HepG2 (cell line): ENCODE data around the gene BATF2. TPM values are rescaled to one million over a fixed set of nuclear protein-coding genes. Genes with fewer than 3 reads are reported as not detected.

Experiments used
- JUND ChIP-seq: sonication (generic); formaldehyde crosslinking; IDR thresholded peaks from 2 replicates; pipeline ENCODE4 v1.8.0; 2022; ENCODE audit warnings: mild to moderate bottlenecking, missing genetic modification reagents
- MLLT10 ChIP-seq: sonication (generic); formaldehyde crosslinking; IDR thresholded peaks from 2 replicates; pipeline ENCODE4 v1.4.0; 2020; ENCODE audit warnings: missing genetic modification reagents
- MTA1 ChIP-seq: sonication (generic); formaldehyde crosslinking; IDR thresholded peaks from 2 replicates; pipeline ENCODE4 v1.4.0; 2020; ENCODE audit warnings: missing genetic modification reagents, mild to moderate bottlenecking, borderline replicate concordance
- MYNN ChIP-seq: sonication (generic); formaldehyde crosslinking; IDR thresholded peaks from 2 replicates; pipeline ENCODE4 v1.4.0; 2020; ENCODE audit warnings: mild to moderate bottlenecking, low read depth, missing genetic modification reagents
- NRL ChIP-seq: sonication (generic); formaldehyde crosslinking; IDR thresholded peaks from 2 replicates; pipeline ENCODE4 v1.5.0; 2020; ENCODE audit warnings: missing genetic modification reagents, mild to moderate bottlenecking, moderate library complexity, borderline replicate concordance
- PAF1 ChIP-seq: IDR thresholded peaks from 2 replicates; pipeline ENCODE4 v1.6.1; 2016; ENCODE audit warnings: missing genetic modification reagents, missing compliant biosample characterization
- PAX8 ChIP-seq: sonication (generic); formaldehyde crosslinking; IDR thresholded peaks from 2 replicates; pipeline ENCODE4 v1.8.0; 2022; ENCODE audit warnings: mild to moderate bottlenecking, missing genetic modification reagents, borderline replicate concordance
- PHF21A ChIP-seq: sonication (generic); formaldehyde crosslinking; IDR thresholded peaks from 2 replicates; pipeline ENCODE4 v1.5.0; 2020; ENCODE audit warnings: mild to moderate bottlenecking, missing genetic modification reagents
- SIX1 ChIP-seq: sonication (generic); formaldehyde crosslinking; IDR thresholded peaks from 2 replicates; pipeline ENCODE4 v1.4.0; 2020; ENCODE audit warnings: missing genetic modification reagents, borderline replicate concordance
- TCF12 ChIP-seq, 2 experiments: fragments of 450-650 bp in 1 of 2; sonication (generic) in 1 of 2; formaldehyde crosslinking in 1 of 2; IDR thresholded peaks; 2 replicates each; pipeline versions ENCODE4 v1.6.1 to v1.8.0; 2017 to 2022; ENCODE audit warnings: antibody characterized with exemption in 1 of 2, mild to moderate bottlenecking in 1 of 2, missing genetic modification reagents in 1 of 2, moderate library complexity in 1 of 2
- THAP7 ChIP-seq: sonication (generic); formaldehyde crosslinking; IDR thresholded peaks from 2 replicates; pipeline ENCODE4 v1.8.1; 2023; ENCODE audit warnings: mild to moderate bottlenecking, missing genetic modification reagents
- ZBTB44 ChIP-seq: sonication (generic); formaldehyde crosslinking; IDR thresholded peaks from 2 replicates; pipeline ENCODE4 v1.4.0; 2020; ENCODE audit warnings: missing genetic modification reagents
- ZNF12 ChIP-seq: sonication (generic); formaldehyde crosslinking; IDR thresholded peaks from 2 replicates; pipeline ENCODE4 v1.5.0; 2020; ENCODE audit warnings: missing genetic modification reagents
- ZNF274 ChIP-seq: sonication (generic); formaldehyde crosslinking; IDR thresholded peaks from 2 replicates; pipeline ENCODE4 v1.5.1; 2020; ENCODE audit warnings: mild to moderate bottlenecking, missing genetic modification reagents
- ZNF337 ChIP-seq: sonication (generic); formaldehyde crosslinking; IDR thresholded peaks from 2 replicates; pipeline ENCODE4 v1.5.1; 2020; ENCODE audit warnings: missing genetic modification reagents, low read depth, mild to moderate bottlenecking, borderline replicate concordance
- ZNF430 ChIP-seq: sonication (generic); formaldehyde crosslinking; IDR thresholded peaks from 2 replicates; pipeline ENCODE4 v1.9.0; 2021; ENCODE audit warnings: mild to moderate bottlenecking, missing genetic modification reagents
- polyA plus RNA-seq, 8 experiments: library from polyadenylated mRNA; depleted of rRNA in 3 of 8; stranded (reverse) in 7 of 8; unstranded in 1 of 8; fragments of >200 nt; fragmentation: Illumina TruSeq in 4 of 8; extraction: Trizol in 4 of 8; gene quantifications; 2 replicates each; pipeline versions ENCODE4 v1.2.1 to v1.2.3, GENCODE V29; 2011 to 2016; ENCODE audit warnings: low read depth in 4 of 8, missing spikeins in 1 of 8, mixed read lengths in 1 of 8; ENCODE audit not compliant: insufficient read depth in 1 of 8
- total RNA-seq, 5 experiments: library from RNA; depleted of rRNA; stranded (reverse); fragments of >200 nt; fragmentation: Illumina TruSeq; extraction: Trizol; gene quantifications; 2 replicates each; pipeline ENCODE4 v1.2.3, GENCODE V29; 2016; ENCODE audit warnings: low read depth in 1 of 5
- TF ChIP-seq, protein P1 (sequence below): sonication (generic); formaldehyde crosslinking; IDR thresholded peaks from 2 replicates; pipeline ENCODE4 v1.5.0; 2020; ENCODE audit warnings: mild to moderate bottlenecking, low read depth, missing genetic modification reagents, borderline replicate concordance
- TF ChIP-seq, protein P2 (sequence below): sonication (generic); formaldehyde crosslinking; IDR thresholded peaks from 2 replicates; pipeline ENCODE4 v1.4.0; 2020; ENCODE audit warnings: missing genetic modification reagents, borderline replicate concordance
- TF ChIP-seq, protein P3 (sequence below): sonication (generic); formaldehyde crosslinking; IDR thresholded peaks from 2 replicates; pipeline ENCODE4 v1.4.0; 2020; ENCODE audit warnings: missing genetic modification reagents

Gene BATF2
- total and polyA plus RNA-seq, 2 of the 13 experiments (the other 11 are each of a cell fraction or from before 2014, with no cell fraction given): 2.8 to 3.9 TPM

GRCh38 chr11:65040847-65041622, 44.3 kb upstream of the BATF2 start, which contains the start of gene SAC3D1 (continued):
- no peak for TF ChIP-seq MYNN
- no peak for TF ChIP-seq SIX1 (CRISPR knock-in tag)
- peak; percentile 91; the same call in 1 of the 2 replicates for TF ChIP-seq PHF21A (CRISPR knock-in tag)
- TF ChIP-seq ZNF274: peak; percentile 22; the same call in 1 of the 2 replicates
- no peak for TF ChIP-seq JUND (CRISPR knock-in tag)
- no peak; the same call in 1 of the 2 replicates for TF ChIP-seq PAX8
- TF ChIP-seq, protein P1, sequence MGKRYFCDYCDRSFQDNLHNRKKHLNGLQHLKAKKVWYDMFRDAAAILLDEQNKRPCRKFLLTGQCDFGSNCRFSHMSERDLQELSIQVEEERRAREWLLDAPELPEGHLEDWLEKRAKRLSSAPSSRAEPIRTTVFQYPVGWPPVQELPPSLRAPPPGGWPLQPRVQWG (CRISPR knock-in tag): no peak
- no peak for TF ChIP-seq ZNF12
- TF ChIP-seq THAP7 (CRISPR knock-in tag): 0 out of 2 replicates have a peak, but pooled peaks have one; percentile 67
- TF ChIP-seq ZNF337 (CRISPR knock-in tag): no peak
- TF ChIP-seq ZNF430 (CRISPR knock-in tag): peak; percentile 38; the same call in 1 of the 2 replicates
- TF ChIP-seq MTA1 (CRISPR knock-in tag): 0 out of 2 replicates have a peak, but pooled peaks have one; percentile 32
- TF ChIP-seq MLLT10 (CRISPR knock-in tag): no peak
- no peak; the same call in 1 of the 2 replicates for TF ChIP-seq NRL (CRISPR knock-in tag)
- TF ChIP-seq TCF12 (IDR thresholded peaks at IDR 0.05): no peak
- TF ChIP-seq TCF12 (CRISPR knock-in tag; IDR thresholded peaks at IDR 0.05): no peak
- TF ChIP-seq ZBTB44 (CRISPR knock-in tag): 0 out of 2 replicates have a peak, but pooled peaks have one; percentile 27
- TF ChIP-seq, protein P2, sequence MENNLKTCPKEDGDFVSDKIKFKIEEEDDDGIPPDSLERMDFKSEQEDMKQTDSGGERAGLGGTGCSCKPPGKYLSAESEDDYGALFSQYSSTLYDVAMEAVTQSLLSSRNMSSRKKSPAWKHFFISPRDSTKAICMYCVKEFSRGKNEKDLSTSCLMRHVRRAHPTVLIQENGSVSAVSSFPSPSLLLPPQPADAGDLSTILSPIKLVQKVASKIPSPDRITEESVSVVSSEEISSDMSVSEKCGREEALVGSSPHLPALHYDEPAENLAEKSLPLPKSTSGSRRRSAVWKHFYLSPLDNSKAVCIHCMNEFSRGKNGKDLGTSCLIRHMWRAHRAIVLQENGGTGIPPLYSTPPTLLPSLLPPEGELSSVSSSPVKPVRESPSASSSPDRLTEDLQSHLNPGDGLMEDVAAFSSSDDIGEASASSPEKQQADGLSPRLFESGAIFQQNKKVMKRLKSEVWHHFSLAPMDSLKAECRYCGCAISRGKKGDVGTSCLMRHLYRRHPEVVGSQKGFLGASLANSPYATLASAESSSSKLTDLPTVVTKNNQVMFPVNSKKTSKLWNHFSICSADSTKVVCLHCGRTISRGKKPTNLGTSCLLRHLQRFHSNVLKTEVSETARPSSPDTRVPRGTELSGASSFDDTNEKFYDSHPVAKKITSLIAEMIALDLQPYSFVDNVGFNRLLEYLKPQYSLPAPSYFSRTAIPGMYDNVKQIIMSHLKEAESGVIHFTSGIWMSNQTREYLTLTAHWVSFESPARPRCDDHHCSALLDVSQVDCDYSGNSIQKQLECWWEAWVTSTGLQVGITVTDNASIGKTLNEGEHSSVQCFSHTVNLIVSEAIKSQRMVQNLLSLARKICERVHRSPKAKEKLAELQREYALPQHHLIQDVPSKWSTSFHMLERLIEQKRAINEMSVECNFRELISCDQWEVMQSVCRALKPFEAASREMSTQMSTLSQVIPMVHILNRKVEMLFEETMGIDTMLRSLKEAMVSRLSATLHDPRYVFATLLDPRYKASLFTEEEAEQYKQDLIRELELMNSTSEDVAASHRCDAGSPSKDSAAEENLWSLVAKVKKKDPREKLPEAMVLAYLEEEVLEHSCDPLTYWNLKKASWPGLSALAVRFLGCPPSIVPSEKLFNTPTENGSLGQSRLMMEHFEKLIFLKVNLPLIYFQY (CRISPR knock-in tag): peak; percentile 29; the same call in 1 of the 2 replicates
- TF ChIP-seq, protein P3, sequence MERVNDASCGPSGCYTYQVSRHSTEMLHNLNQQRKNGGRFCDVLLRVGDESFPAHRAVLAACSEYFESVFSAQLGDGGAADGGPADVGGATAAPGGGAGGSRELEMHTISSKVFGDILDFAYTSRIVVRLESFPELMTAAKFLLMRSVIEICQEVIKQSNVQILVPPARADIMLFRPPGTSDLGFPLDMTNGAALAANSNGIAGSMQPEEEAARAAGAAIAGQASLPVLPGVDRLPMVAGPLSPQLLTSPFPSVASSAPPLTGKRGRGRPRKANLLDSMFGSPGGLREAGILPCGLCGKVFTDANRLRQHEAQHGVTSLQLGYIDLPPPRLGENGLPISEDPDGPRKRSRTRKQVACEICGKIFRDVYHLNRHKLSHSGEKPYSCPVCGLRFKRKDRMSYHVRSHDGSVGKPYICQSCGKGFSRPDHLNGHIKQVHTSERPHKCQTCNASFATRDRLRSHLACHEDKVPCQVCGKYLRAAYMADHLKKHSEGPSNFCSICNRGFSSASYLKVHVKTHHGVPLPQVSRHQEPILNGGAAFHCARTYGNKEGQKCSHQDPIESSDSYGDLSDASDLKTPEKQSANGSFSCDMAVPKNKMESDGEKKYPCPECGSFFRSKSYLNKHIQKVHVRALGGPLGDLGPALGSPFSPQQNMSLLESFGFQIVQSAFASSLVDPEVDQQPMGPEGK (CRISPR knock-in tag): peak; percentile 68
- no peak for TF ChIP-seq PAF1 (CRISPR knock-in tag)
